HCT116 (cell line): ENCODE results near the gene OXCT2. TPM values are rescaled to one million over a fixed set of nuclear protein-coding genes. Genes with fewer than 3 reads are reported as not detected.

Experiments used
- ATAC-seq: fragments of 200-7000 bp; cut with Tn5 transposase; 2 replicates; pipeline ENCODE4 v1.9.1; 2020; ENCODE audit warnings: mild to moderate bottlenecking, moderate library complexity
- BruUV-seq: library from RNA; stranded (reverse); fragments of 400-500 nt; replicated peaks from 2 replicates; lab custom pipeline; 2021; lab: Mats Ljungman, UMichigan
- CTCF ChIA-PET: fragments of 300-600 bp; sonication (Branson Sonifier 250); formaldehyde crosslinking; loops from one replicate; lab custom pipeline; 2021; ENCODE audit warnings: antibody characterized with exemption; lab: Charles Lee
- POLR2A ChIA-PET: fragments of 300-600, 350-600 bp; sonication (Branson Sonifier 250); formaldehyde crosslinking; loops from one replicate; lab custom pipeline; 2021; ENCODE audit warnings: antibody characterized with exemption; lab: Charles Lee
- RAD21 ChIA-PET, 2 experiments: fragments of 300-600 bp; sonication (Branson Sonifier 250); formaldehyde crosslinking; loops; one replicate each; lab custom pipeline; 2023; ENCODE audit warnings: low total read pairs in 2 of 2; ENCODE audit not compliant: uncharacterized antibody in 2 of 2, unreplicated experiment in 2 of 2, low non-redundant PET in 1 of 2; lab: Charles Lee
- DNase-seq: peaks from one replicate; pipeline ENCODE4 v3.0.0-alpha.2; 2010; ENCODE audit warnings: low read depth, low spot score
- H2AFZ ChIP-seq: fragments of 200-600 bp; shearing (Covaris generic), sonication (generic); 2 replicates; pipeline ENCODE4 v1.6.1; 2017; ENCODE audit warnings: low read depth, mixed run types, mixed read lengths, antibody characterized with exemption, low read length; ENCODE audit not compliant: poor library complexity, severe bottlenecking
- H3K27ac ChIP-seq: 2 replicates; pipeline ENCODE4 v1.5.1; 2012; ENCODE audit warnings: low read depth, low read length
- H3K27me3 ChIP-seq: fragments of 200-600 bp; sonication (generic); 2 replicates; pipeline ENCODE4 v1.6.1; 2016; ENCODE audit warnings: mixed run types, low read length, mixed read lengths; ENCODE audit not compliant: insufficient read depth
- H3K36me3 ChIP-seq, 2 experiments: fragments of 200-500 bp in 1 of 2; fragments of 200-600 bp in 1 of 2; sonication (Bioruptor generic) in 1 of 2; sonication (generic) in 1 of 2; 2 replicates each; pipeline versions ENCODE4 v1.5.1 to v1.6.1; 2014 to 2016; ENCODE audit warnings: low read length in 2 of 2, inconsistent platforms in 1 of 2, mixed read lengths in 1 of 2, mixed run types in 1 of 2; ENCODE audit not compliant: insufficient read depth in 2 of 2, control insufficient read depth in 1 of 2
- H3K4me1 ChIP-seq, 2 experiments: fragments of 200-600 bp in 1 of 2; sonication (generic) in 1 of 2; 2 replicates each; pipeline versions ENCODE4 v1.5.1 to v1.6.1; 2012 to 2017; ENCODE audit warnings: low read length in 2 of 2, inconsistent platforms in 1 of 2, mild to moderate bottlenecking in 1 of 2, mixed read lengths in 1 of 2, mixed run types in 1 of 2, moderate library complexity in 1 of 2; ENCODE audit not compliant: insufficient read depth in 2 of 2, control insufficient read depth in 1 of 2
- H3K4me2 ChIP-seq: fragments of 200-600 bp; sonication (generic); 2 replicates; pipeline ENCODE4 v1.6.1; 2017; ENCODE audit warnings: mixed run types, low read length, mixed read lengths
- H3K4me3 ChIP-seq, 2 experiments: fragments of 200-600 bp in 1 of 2; sonication (generic) in 1 of 2; replicated peaks in 1 of 2; 2 replicates each; pipeline ENCODE4 v1.5.1; 2011 to 2016; ENCODE audit warnings: low read length in 2 of 2, control low read depth in 1 of 2, low read depth in 1 of 2, mild to moderate bottlenecking in 1 of 2, mixed read lengths in 1 of 2, mixed run types in 1 of 2
- H3K79me2 ChIP-seq: fragments of 200-600 bp; sonication (generic); 2 replicates; pipeline ENCODE4 v1.6.1; 2017; ENCODE audit warnings: mild to moderate bottlenecking, mixed run types, low read length, moderate library complexity, mixed read lengths; ENCODE audit not compliant: insufficient read depth
- H3K9ac ChIP-seq: fragments of 200-600 bp; sonication (generic); 2 replicates; pipeline ENCODE4 v1.6.1; 2016; ENCODE audit warnings: low read length, mixed read lengths
- H3K9me2 ChIP-seq: fragments of 200-600 bp; sonication (generic), shearing (Covaris generic); 2 replicates; pipeline ENCODE4 v1.6.1; 2017; ENCODE audit warnings: mixed run types, mild to moderate bottlenecking, moderate library complexity; ENCODE audit not compliant: insufficient read depth
- H3K9me3 ChIP-seq, 2 experiments: fragments of 200-500 bp in 1 of 2; fragments of 200-600 bp in 1 of 2; sonication (Bioruptor generic) in 1 of 2; sonication (generic) in 1 of 2; 2 replicates each; pipeline ENCODE4 v1.6.1; 2014 to 2017; ENCODE audit warnings: low read length in 2 of 2, mixed read lengths in 2 of 2, inconsistent platforms in 1 of 2, low read depth in 1 of 2, mild to moderate bottlenecking in 1 of 2, mixed run types in 1 of 2, moderate library complexity in 1 of 2; ENCODE audit not compliant: control insufficient read depth in 1 of 2, insufficient read depth in 1 of 2
- H4K20me1 ChIP-seq: fragments of 200-600 bp; sonication (generic), shearing (Covaris generic); 2 replicates; pipeline ENCODE4 v1.6.1; 2017; ENCODE audit warnings: mixed run types, mild to moderate bottlenecking, moderate library complexity; ENCODE audit not compliant: insufficient read depth
- ATF3 ChIP-seq: IDR thresholded peaks from 2 replicates; pipeline ENCODE4 v1.6.1; 2012
- CBX3 ChIP-seq: IDR thresholded peaks from 2 replicates; pipeline ENCODE4 v1.6.1; 2012; ENCODE audit warnings: low read depth
- CEBPB ChIP-seq: IDR thresholded peaks from 2 replicates; pipeline ENCODE4 v1.6.1; 2012; ENCODE audit warnings: low read depth
- EGR1 ChIP-seq: IDR thresholded peaks from 2 replicates; pipeline ENCODE4 v1.6.1; 2012; ENCODE audit warnings: low read depth
- ELF1 ChIP-seq: IDR thresholded peaks from 2 replicates; pipeline ENCODE4 v1.6.1; 2012; ENCODE audit warnings: low read depth, borderline replicate concordance
- EZH2 ChIP-seq: fragments of 200-600 bp; sonication (generic); IDR thresholded peaks from 2 replicates; pipeline ENCODE4 v1.6.1; 2017; ENCODE audit warnings: antibody characterized with exemption, mixed run types
- EZH2phosphoT487 ChIP-seq: fragments of 200-600 bp; IDR thresholded peaks from 2 replicates; pipeline ENCODE4 v1.6.1; 2018; ENCODE audit warnings: antibody characterized with exemption, borderline replicate concordance
- FOSL1 ChIP-seq: IDR thresholded peaks from 2 replicates; pipeline ENCODE4 v1.6.1; 2012; ENCODE audit warnings: low read depth
- JUND ChIP-seq: IDR thresholded peaks from 2 replicates; pipeline ENCODE4 v1.6.1; 2012
- MAX ChIP-seq: IDR thresholded peaks from 2 replicates; pipeline ENCODE4 v1.6.1; 2012
- POLR2AphosphoS5 ChIP-seq: IDR thresholded peaks from 2 replicates; pipeline ENCODE4 v1.6.1; 2011; ENCODE audit warnings: mild to moderate bottlenecking, low read depth, low read length, moderate library complexity
- REST ChIP-seq: IDR thresholded peaks from 2 replicates; pipeline ENCODE4 v1.6.1; 2012; ENCODE audit warnings: low read depth
- SP1 ChIP-seq: IDR thresholded peaks from 2 replicates; pipeline ENCODE4 v1.6.1; 2012; ENCODE audit warnings: low read depth
- SRF ChIP-seq: IDR thresholded peaks from 2 replicates; pipeline ENCODE4 v1.6.1; 2012; ENCODE audit warnings: low read depth
- TCF7L2 ChIP-seq: IDR thresholded peaks from 2 replicates; pipeline ENCODE4 v1.7.0; 2011; ENCODE audit warnings: borderline replicate concordance, inconsistent platforms; ENCODE audit not compliant: insufficient read depth, insufficient read length; ENCODE audit errors: extremely low read depth
- YY1 ChIP-seq: IDR thresholded peaks from 2 replicates; pipeline ENCODE4 v1.6.1; 2011; ENCODE audit warnings: low read length, low read depth, moderate library complexity, mild to moderate bottlenecking; ENCODE audit not compliant: insufficient replicate concordance; ENCODE audit errors: extremely low read depth
- ZFX ChIP-seq: fragments of 450-650 bp; IDR thresholded peaks from 2 replicates; pipeline ENCODE4 v1.6.1; 2017
- ZNF274 ChIP-seq: fragments of 200-500 bp; sonication (Bioruptor generic); IDR thresholded peaks from 2 replicates; pipeline ENCODE4 v1.6.1; 2014; ENCODE audit warnings: mild to moderate bottlenecking, low read depth, low read length, inconsistent platforms
- intact Hi-C: fragments of 100-400 bp; cut with micrococcal nuclease; formaldehyde crosslinking; loops from 2 replicates; pipeline ENCODE4 v1.10.0; 2022
- total RNA-seq: library from RNA; stranded (reverse); gene quantifications from one replicate; pipeline ENCODE4 v1.2.1, GENCODE V29; 2021; ENCODE audit not compliant: unreplicated experiment

OXCT2 gene
- total RNA-seq, 1 experiment from 2014 or later, result 3.7 TPM

- Histone ChIP-seq H3K27me3 (no peaks in the 10 kb centered on the region), H3K9me2 (no peaks in the 10 kb centered on the region), H3K9ac (no peak overlapping the region), H3K4me3 (no peak overlapping the region), H3K4me1 (peaks cover 9 to 23% of the 10 kb centered on the region in 2 experiments), H3K27ac (no peak overlapping the region), H2AFZ (no peak overlapping the region), H3K36me3 (no peaks in the 10 kb centered on the region), H3K9me3 (no peaks in the 10 kb centered on the region), H3K4me2 (no peak overlapping the region), H3K79me2 (no peaks in the 10 kb centered on the region), H4K20me1 (no peaks in the 10 kb centered on the region)
- intact Hi-C loops, result loop anchor here (10.0 kb wide), 1 partner anchor 191 kb away; no protein-coding TSS in a partner anchor
- BruUV-seq, result no TSS peak
- ChIA-PET RAD21 (no interaction called here), POLR2A (no interaction called here), CTCF (no interaction called here)
- ATAC-seq (no peak), DNase-seq (no peak)
- TF ChIP-seq CBX3 (no peak), YY1 (no peak), SRF (no peak), MAX (no peak), CEBPB (no peak), FOSL1 (no peak), ATF3 (no peak), ZNF274 (no peak), EZH2 (no peak), JUND (no peak)
These were observed 24.5 kb upstream of the OXCT2 start for GRCh38 chr1:39795651-39796050.

GRCh38 chr1:39791838-39792237 lies 20.7 kb upstream of the OXCT2 start:
- H3K4me3 ChIP-seq, result no peak overlapping the region
- H3K9ac ChIP-seq, result no peak overlapping the region
- ATAC-seq (no peak), DNase-seq (no peak)
- CTCF ChIA-PET, result no interaction called here
- no peaks in the 10 kb centered on the region for H3K9me3 ChIP-seq
- H3K36me3 ChIP-seq, result no peaks in the 10 kb centered on the region
- POLR2A ChIA-PET, result no interaction called here
- H3K79me2 ChIP-seq, result no peaks in the 10 kb centered on the region; the same call in 1 of the 2 replicates
- no peaks in the 10 kb centered on the region for H3K9me2 ChIP-seq
- intact Hi-C loops, result loop anchor here (10.0 kb wide), 1 partner anchor 187 kb away; no protein-coding TSS in a partner anchor
- no TSS peak for BruUV-seq
- peaks cover 7 to 18% of the 10 kb centered on the region in 2 experiments; a peak in 3 of 4 replicates for H3K4me1 ChIP-seq
- H3K4me2 ChIP-seq, result no peak overlapping the region
- H3K27me3 ChIP-seq, result no peaks in the 10 kb centered on the region
- RAD21 ChIA-PET, result no interaction called here
- no peaks in the 10 kb centered on the region for H4K20me1 ChIP-seq
- H2AFZ ChIP-seq, result no peak overlapping the region
- H3K27ac ChIP-seq, result no peak overlapping the region
- TF ChIP-seq YY1 (no peak), FOSL1 (no peak), CBX3 (no peak), REST (no peak), EGR1 (no peak), ELF1 (no peak), SP1 (no peak), POLR2AphosphoS5 (no peak), CEBPB (no peak), ZFX (no peak), MAX (no peak), ZNF274 (no peak), TCF7L2 (no peak), EZH2 (no peak), EZH2phosphoT487 (no peak)
